ENCODE data around the gene SLC36A3.

DNA sequence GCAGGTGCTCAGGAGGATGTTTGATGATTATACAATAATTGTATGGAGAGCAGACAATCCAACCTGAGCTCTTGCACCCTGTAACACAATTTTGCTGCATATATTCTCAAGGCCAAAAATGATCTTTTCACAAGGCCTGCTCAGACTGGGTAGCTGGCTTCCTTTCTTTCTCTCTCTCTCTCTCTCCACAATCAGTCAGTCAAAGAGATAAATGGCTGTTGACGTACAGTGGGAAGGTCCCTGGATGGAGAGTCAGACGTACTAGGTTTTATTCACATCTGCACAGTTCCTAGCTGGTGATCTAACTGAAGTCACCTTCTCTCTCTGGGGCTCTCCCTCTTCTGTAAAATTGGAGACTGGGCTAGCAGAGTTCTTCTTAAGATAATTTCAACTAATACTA lies 24.0 kb upstream of the SLC36A3 start:
- TF ChIP-seq POLR2AphosphoS5 (IDR thresholded peaks at IDR 0.05) (no peak), CTCF (IDR thresholded peaks at IDR 0.05) (no peak), EP300 (IDR thresholded peaks at IDR 0.05) (no peak)

Data from upper lobe of left lung (tissue), 4 donors.